Stimulated activated CD8-positive, alpha-beta memory T cell treated with anti-CD3 and anti-CD28 coated beads, Interleukin-12 subunit alpha, Interleukin-12 subunit beta, amount 100 ng/mL, for 24 hours (primary cell): ENCODE data around the gene RIMKLB.

Source experiments
- DNase-seq: peaks from one replicate; pipeline ENCODE4 v3.0.0-alpha.2; 2020; ENCODE audit errors: extremely low read depth

The RIMKLB gene, protein sequence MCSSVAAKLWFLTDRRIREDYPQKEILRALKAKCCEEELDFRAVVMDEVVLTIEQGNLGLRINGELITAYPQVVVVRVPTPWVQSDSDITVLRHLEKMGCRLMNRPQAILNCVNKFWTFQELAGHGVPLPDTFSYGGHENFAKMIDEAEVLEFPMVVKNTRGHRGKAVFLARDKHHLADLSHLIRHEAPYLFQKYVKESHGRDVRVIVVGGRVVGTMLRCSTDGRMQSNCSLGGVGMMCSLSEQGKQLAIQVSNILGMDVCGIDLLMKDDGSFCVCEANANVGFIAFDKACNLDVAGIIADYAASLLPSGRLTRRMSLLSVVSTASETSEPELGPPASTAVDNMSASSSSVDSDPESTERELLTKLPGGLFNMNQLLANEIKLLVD

GRCh38 chr12:8697476-8698131, at the start of gene RIMKLB:
TSS of gene RIMKLB (plus strand) at chr12:8697991. CDS start at chr12:8713867, 15,876 bp downstream.
- DNase-seq = peak; percentile 51

GRCh38 chr12:8648576-8649205, 49.1 kb upstream of the RIMKLB start:
- peak; percentile 28 for DNase-seq

- no peak for DNase-seq
Observed at GRCh38 chr12:8655421-8655820, 42.4 kb upstream of the RIMKLB start.

DNA sequence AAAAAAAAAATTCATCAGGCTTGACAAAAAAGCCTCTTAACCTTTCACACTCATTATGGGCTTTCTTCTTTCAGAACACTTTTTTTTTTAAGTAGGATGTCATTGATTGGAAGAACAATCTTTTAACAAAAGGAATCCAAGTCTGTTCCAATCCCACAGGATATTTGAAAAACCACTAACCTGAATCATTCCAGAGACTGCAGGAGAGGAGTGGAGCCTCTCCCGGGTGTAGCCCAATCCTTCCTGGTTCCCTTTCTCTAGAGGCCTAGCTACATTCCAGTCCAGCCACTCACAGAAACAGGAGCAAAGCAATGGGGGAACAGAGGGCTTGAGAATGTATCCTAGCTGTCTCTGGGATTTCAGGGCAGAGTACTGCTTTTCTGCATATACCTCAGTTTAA, 39.4 kb upstream of the RIMKLB start:
- no peak for DNase-seq

GRCh38 chr12:8661016-8661415, 36.8 kb upstream of the RIMKLB start:
- no peak for DNase-seq

DNA sequence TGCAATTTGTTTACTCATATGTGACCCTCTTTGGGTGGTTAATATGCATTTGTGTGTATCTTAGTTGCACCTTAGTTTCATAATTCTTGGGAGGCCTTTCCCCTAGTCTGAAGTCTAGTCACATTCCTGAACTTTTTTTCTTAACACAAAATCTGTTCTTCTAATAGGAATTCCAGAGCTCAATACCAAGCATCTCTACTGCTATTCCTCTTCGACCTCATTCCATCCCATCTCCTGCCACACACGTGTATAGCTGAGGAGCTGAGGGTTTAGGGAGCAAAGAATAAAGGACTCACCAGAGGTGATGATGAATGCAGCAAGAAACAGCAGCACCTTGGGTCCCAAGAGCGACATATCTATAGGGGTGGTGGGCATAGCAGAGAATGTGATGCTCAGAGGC, 36.0 kb upstream of the RIMKLB start:
- no peak for DNase-seq

GRCh38 chr12:8662593-8662992, 35.2 kb upstream of the RIMKLB start, which contains the start of gene MFAP5:
TSS of gene MFAP5 (minus strand) at chr12:8662826. CDS start at chr12:8662104, 722 bp downstream.
- DNase-seq = no peak

GRCh38 chr12:8664228-8664913, 33.4 kb upstream of the RIMKLB start:
- DNase-seq = no peak

DNA sequence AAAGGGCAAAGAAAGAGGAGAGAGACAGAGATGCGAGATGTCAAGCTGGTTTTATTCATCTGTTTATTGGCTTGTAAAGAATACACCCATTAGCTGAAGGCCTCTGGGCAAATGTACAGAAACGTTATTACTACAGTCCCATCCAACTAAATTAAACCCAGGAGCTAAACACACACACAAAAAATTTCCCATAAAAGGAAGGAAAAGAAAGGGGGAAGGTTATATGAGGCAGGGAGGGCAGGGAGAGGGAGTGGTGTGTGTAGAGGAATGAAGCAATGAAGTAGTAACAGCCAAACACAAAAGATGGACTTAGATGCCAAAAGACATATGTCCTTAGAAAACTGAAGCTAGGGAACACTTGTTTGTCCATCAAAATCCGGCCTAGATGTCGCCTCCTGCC, 32.0 kb upstream of the RIMKLB start:
- DNase-seq = no peak

- DNase-seq = no peak
Observed at GRCh38 chr12:8667270-8667669, 30.5 kb upstream of the RIMKLB start.

GRCh38 chr12:8668441-8668840, 29.4 kb upstream of the RIMKLB start:
- no peak for DNase-seq

DNA sequence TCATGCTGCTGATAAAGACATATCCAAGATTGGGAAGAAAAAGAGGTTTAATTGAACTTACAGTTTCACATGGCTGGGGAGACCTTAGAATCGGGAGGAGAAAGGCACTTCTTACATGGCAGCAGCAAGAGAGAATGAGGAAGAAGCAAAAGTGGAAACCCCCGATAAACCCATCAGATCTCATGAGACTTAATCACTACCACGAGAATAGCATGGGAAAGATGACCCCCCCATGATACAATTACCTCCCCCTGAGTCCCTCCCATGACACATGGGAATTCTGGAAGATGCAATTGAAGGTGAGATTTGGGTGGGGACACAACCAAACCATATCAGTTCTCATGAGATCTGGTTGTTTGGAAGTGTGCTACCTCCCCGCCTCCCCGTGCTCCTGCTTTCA, 25.4 kb upstream of the RIMKLB start:
- no peak for DNase-seq

DNA sequence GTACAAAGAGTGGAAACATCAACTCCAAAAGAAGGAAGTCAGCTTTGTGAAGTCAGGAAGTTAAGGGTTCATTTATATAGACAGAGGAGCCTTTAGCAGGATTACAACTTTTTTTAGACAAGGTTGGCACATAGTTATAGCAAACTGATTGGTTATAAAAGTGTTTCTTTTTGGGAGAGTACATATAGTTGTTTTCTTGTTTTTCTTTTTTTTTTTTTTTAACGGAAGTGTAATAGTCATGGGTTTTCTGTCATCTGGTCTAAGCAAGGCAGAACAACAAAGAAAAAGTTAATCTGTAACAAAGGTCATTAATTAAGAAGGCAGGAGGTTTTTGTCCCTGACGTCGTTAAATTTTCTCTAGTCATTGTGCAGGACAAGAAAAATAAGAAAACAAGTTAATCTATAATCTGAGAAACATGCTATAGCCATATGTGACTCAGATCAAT, 22.2 kb upstream of the RIMKLB start:
- no peak for DNase-seq

DNA sequence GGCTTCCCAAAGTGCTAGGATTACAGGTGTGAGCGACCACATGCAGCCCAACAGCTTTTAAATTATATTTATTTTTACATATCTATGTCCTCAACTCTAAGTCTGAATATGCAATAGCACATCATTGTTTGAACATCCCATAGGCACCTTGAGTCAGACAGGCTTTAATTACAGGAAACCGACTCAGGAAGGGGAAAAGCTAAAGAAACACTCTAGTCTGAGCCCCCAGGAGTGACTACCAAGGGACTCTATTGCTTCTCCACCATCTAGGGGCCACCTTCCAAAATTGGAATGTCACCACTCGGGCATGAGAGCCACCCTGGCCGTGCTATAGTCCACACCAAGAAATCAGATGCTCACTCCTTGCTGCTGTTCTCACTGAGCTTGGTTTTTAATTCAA, 21.1 kb upstream of the RIMKLB start:
- no peak for DNase-seq

GRCh38 chr12:8677362-8677761, 20.4 kb upstream of the RIMKLB start:
- DNase-seq = no peak

GRCh38 chr12:8678661-8679111, 19.1 kb upstream of the RIMKLB start:
- DNase-seq = no peak

GRCh38 chr12:8680533-8680932, 17.3 kb upstream of the RIMKLB start:
- no peak for DNase-seq

DNA sequence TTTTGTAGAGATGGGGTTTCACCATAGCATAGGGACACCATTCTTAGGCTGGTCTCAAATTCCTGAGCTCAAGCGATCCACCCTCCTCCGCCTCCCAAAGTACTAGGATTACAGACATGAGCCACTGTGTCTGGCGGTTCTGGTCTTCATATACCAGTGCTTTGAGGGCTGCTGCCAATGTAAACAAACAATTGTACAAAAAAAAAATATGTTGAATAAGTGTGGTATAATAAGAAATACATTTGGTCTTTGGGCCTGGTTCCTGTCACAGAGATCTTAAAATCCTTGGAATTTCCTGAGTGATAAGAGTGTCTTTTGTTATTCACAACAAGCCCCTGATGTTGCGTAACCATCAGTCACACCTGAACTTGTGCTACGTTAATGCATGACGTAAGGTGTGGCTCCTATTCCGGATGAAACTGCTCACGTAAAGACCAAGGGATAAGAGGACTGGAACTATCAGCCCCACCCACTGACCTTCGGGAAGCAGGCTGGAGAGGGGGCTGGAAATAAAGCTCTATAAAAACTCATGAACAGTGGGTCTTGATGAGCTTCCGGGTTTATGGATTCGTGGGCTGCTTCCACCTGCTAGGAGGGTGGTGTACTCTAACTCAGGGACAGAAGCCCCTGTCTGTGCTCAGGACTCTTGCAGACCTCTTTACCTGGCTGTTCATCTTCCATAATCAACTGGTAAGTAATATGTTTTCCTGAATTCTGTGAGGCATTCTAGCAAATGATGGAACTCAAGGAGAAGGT, 16.5 kb upstream of the RIMKLB start:
- DNase-seq = no peak

- DNase-seq = no peak
Observed at GRCh38 chr12:8685051-8685450, 12.7 kb upstream of the RIMKLB start.

DNA sequence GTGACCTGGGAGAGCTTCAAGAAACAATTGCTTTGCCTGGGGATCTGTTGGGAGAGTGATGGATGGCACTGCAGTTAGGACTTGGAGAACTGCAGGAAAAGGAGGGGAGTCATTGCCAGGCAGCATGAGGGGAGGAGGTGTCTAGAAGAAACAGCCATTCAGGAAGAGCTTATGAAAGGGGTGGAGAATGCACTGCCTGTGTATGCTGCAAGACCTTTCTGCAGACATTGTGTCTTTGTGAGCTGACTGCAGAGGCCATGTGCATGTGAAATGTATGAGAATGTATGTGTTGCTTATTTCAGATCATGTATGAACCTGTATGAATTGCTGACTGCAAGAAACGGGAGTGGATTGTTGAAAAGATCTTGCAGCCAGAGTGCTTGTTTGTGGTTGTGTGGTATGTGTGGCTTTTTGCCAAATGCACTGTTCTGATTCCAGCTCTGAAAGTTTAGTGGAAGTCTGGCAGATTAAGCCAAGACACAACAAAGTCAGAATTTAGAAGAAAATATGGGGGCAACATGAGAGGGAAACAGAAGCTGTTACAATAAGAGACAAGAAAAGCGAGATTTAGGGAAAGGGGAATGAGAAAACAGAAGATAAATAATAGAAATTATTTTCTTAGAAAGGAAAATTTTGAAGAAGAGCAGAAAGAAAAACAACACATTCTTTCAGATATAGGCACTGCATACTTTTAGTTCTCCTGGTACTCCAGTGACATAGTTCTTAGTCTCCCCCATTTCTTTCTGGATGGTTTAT, 9.8 kb upstream of the RIMKLB start:
- no peak for DNase-seq

- DNase-seq = no peak
Observed at GRCh38 chr12:8689681-8690080, 8.1 kb upstream of the RIMKLB start.
